ENCODE measurements around the gene ARID3C.

Gene ARID3C

GRCh38 chr9:34592895-34593601, 35.8 kb downstream of the ARID3C start:
- no peak for DNase-seq

GRCh38 chr9:34591917-34592866, 36.7 kb downstream of the ARID3C start:
- DNase-seq = no peak

DNA sequence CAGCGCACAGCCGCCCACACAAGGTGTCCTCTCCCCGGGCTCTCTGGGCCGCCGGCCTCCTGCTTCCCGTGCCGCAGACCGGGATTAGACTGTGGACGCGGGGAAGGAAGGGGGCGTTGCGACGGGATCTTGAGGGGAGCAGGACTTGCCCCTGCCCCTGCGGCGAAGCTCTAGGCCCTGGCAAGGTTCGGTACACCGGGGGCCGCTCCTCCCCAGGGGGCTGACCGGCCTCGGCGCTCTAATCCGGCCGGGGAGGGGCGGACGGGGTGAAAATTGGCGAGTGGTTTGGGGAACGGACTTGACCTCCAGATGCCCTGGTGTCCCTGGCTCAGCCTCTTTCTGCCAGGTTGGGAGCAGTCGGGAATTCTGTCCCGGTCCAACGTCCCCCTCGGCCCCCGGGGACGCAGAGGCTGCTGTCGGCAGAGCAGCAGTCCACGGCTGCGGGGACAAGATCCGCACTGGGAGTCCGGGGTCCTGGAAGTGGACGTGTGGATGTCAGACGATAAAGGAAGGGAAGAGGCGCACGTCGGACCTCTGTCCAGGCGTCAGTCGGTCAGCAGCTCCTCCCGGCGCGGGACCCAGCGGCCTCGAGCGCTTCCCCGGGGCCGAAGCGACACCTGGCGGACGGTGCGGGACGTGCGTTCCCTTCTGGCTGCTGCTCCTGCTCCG, 37.5 kb downstream of the ARID3C start:
- DNase-seq = peak; percentile 71

DNA sequence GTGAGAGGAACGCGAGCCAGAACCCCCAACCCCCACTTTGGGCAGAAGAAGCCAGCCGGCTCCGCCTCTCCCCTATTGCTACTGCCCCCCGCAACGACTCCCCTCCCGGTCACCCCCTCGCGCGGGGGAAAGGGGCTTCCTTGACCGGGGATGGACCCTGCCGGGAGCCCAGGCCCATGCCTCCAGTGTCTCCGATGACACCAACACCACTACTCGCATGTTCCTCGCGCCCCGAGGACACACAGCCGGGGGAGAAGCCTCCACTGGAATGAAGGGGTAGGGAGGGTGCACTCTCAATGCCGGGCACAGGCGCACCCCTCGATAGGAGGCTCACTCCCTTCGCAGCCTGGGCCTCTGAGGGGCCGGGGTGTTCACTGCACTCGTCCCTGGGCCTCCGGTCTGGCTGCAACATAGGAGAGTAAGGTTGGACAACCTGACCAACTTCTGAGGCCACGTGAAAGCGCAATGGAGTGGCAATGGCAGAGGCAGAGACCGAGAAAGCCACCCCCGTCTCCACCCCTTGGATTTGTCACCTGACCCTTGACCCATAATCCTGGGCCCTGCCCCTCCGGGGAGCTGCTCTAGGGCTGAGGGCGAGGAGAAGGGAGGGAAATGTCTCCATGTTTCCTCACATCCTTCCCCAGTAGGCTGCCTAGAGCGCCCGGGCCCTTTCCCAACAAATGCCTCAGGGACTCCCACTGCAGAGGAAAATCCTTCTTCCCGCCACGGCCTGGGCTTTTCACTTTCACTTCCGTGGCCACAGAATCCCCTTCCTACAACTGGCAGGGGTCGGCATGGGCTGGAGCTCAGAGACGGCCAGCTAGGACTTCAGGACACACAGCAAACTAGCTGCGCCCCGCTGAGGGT, 38.3 kb downstream of the ARID3C start:
- no peak for DNase-seq

GRCh38 chr9:34589636-34590380, 39.1 kb downstream of the ARID3C start, which contains the start of gene CNTFR:
TSS of gene CNTFR (minus strand) at chr9:34589724. CDS start at chr9:34568981, 20,743 bp downstream.
- DNase-seq = no peak

DNA sequence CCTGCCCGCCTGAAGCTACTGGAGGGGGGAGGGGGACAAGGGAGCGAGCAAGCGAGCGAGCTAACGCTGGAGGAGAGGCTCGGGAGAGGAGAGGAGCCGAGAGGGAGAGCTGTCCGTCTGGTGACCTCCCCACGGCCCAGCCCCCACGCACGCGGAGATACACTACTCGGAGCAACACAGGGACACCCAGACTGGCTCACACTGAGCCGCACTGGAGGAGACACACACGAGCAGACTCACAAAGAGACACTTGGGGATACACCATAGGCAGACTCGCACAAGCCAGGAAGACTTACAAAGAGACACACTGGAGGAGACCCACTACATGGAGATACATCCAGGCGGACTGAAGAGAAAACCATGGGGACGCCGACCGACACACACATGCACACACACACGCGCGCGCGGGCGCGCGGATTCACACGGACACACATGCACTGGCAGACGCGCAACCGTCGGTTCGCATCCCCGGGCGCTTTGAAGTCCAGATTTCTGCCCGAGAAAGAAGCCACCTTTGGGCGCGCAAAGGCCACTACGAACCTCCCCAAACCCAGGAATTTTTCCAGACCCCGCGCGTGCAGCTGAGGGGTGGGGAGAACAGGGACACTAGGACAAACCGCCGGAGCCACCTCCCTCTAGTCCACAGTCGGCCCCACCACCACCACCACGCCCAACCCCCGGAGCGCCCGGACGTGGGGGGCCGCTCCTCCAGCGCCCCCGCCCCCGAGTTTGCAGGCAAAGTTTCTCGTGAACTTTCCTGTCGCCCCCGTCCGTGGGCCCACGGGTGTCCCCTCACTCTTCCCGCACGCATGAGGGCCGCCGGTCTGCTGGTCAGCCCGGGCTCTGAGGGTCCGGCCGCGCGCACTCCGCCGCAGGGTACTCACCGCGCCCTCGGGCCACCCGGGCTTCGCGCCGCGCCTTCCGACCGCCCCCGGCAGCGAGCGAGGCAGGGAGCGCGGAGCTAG, 39.9 kb downstream of the ARID3C start:
- DNase-seq = no peak

DNA sequence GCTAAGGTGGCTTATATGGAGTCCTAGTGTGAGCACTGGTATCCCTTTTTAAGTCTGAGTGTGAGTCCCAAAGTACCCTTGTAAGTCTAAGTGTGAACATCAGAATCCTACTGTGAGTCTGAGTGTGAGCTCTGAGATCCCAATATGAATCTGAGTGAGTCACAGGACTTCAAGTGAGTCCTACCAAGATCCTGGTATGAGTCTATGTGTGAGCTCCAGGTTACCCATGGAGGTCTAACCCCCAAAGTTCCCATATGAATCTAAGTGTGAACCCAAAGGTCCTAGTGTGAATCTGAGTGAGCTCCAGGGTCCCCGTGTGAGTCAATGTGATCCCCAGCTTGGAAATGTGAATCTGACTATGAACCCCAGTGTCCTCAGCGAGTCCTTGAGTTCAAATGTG, 41.6 kb downstream of the ARID3C start:
- DNase-seq = no peak

DNA sequence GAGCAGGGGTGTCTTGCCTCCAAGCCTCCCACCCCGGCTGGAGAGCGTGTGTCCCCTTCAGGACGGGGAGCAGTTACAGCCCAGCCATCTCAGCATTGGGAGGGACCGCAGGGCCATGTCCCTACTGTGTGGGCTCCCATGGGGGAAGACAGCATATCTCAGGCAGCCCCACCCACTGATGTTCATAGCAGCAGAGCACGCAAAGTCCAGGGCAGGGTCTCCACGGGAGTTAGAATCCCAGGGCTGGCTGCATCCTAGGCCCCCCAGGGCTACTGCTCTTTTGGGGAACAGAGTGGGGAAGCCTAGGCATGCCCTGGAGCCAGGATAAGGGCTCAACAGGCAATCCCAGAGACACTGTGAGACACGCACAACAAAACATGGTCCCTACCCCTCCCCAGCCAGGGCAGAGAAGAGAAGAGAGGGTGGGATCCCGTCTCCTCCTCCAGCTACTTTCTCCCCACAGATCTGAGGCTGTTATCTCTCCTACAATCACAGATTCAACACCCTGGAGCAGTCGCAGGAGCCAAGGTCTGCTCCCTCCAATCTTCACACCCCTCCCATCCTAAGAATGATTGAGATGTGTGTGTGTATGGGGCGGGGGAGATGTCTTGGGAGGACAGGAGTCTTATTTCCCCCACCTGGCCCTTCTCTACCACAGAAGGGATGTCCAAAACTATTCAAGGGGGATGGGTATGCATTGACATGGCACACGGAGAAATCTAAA, 42.8 kb downstream of the ARID3C start:
- DNase-seq = no peak

GRCh38 chr9:34584970-34585369, 43.9 kb downstream of the ARID3C start:
- no peak for DNase-seq

GRCh38 chr9:34582787-34583186, 46.1 kb downstream of the ARID3C start:
- DNase-seq = no peak

- DNase-seq = no peak
These were observed 47.5 kb downstream of the ARID3C start for GRCh38 chr9:34581318-34581717.

- no peak for DNase-seq
These were observed 48.5 kb downstream of the ARID3C start for GRCh38 chr9:34580358-34580757.

DNA sequence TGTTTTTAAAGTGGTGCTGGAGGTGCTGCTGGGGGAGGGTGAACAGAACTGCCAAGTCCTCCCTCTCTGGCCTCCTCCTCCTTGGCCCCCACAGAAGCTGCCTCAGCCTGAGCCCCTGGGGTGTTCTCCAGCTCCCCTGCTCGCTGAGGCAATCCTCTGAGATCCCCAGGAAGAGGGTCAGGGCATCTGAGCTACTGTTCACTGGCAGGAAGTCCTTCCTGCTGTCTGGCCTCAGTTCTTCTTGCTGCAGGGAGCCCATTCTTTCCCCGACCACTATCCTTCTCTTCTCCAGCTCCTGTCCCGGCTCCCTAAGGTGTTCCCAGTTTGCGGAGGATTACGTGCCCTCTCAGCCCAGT, 49.1 kb downstream of the ARID3C start:
- no peak for DNase-seq

GRCh38 chr9:34579104-34579807, 49.6 kb downstream of the ARID3C start:
- no peak for DNase-seq

DNA sequence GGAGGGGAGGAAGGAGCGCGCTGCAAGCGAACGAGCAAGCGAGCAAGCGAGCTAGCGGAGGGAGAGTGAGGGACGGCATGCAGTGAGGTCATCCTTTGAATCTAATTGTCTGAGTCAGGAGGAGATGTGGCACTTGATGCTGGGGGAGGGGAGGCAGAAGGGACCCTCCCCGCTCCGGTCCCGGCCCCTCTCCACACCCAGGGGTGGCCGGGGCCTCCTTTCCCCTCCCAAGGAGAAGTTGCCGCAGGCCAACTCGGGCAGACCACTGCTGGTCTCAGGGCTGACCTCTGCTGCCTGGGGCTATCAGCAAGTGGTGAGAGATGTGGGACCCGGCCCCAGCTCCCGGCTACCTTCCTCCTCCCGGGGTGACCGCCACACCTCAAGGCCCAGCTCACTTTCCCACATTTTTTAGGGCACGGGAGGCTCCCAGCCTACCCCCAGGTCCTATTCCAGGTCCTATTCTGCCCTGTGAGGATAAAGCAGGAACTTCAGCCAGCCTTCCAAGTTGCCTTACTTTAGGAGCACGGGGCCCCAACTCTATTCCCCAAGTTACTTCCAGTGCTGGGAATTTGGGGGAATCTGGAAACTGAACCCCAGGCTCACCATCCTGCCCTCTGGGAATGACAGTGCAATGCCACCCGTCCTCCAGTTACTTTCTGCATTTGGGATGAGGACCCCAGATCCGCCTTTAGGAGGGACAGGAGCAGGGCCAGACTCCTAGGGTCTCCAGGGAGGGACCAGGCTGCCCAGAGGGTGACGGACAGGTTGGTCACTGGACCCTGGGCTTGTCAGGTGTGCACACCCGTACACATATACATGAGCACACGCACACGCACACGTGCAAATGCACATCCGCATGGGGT, 50.4 kb downstream of the ARID3C start:
- no peak for DNase-seq

GRCh38 chr9:34577400-34578240, 51.2 kb downstream of the ARID3C start:
- DNase-seq = no peak
